ENCODE results near the gene GCN1.

DNA sequence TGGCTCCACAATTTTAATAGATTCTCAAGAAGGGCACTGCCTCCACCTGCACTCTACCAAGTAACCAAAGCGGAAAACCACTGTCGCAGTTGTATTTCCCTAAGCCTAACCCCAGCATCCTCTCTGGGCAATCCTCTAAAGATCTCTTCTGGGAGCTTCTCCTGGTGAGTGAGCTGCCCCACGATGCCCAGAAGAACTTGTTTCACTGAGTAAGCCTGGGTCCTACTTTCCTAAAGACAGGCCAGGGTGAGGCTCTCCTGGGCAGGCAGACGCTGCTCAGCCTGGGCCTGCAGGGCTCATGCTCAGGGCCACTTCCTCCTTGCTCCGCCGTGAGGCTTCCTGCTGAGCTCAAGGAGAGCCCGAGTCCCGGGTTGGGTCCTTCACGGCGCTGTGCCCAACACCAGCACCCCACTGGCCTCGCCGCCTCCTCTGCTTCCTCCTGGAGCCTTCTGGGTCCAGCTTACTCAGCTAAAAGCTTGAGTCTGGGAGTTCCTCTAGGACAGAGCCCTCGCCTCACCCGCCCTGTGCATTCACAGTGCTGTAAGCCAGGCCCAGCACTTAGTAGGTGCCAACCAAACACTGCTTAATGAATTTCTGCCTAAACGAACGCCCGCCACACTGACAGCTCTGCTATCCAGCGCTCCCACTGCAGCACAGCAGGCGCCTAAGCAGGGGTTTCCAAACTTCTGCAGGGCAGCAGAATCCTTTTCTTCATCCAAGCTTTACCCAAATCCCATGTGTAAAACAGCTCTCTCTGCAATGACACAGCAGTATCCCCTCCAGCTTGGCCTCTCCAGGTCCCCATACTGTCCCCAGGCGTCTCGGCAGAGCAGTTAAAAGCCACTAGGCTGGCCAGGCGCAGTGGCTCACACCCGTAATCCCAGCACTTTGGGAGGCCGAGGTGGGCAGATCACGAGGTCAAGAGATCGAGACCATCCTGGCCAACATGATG, 83.7 kb downstream of the GCN1 start:
- TF ChIP-seq POLR2A (IDR thresholded peaks at IDR 0.05; ENCODE audit: extremely low read depth, insufficient read length) = no peak
- TF ChIP-seq CTCF (IDR thresholded peaks at IDR 0.05; ENCODE audit: low read depth, low read length) = no peak

Measured in NB4 (cell line).